ENCODE results near the gene FPR1. TPM values are rescaled to one million over a fixed set of nuclear protein-coding genes. Genes with fewer than 3 reads are reported as not detected.

Gene FPR1
- total RNA-seq, 4 donors from 2014 or later = 1.5 to 4.4 TPM; not detected in 2

GRCh38 chr19:51702103-51702824, 49.4 kb downstream of the FPR1 start:
- TF ChIP-seq EP300 (IDR thresholded peaks at IDR 0.05; ENCODE audit: low read depth) (no peak), POLR2AphosphoS5 (IDR thresholded peaks at IDR 0.05) (peak in 1 of 3 donors; percentile 4)
- Histone ChIP-seq H3K27ac (peak overlapping the region; percentile 89 to 95 (median 94)), H3K4me1 (peaks cover 13 to 36% (median 25%) of the 10 kb centered on the region in 4 donors), H3K9me3 (no peaks in the 10 kb centered on the region), H3K4me3 (peak overlapping the region in 1 of 4 donors; percentile 66), H3K27me3 (no peaks in the 10 kb centered on the region), H3K36me3 (no peaks in the 10 kb centered on the region)
- in situ Hi-C loops (cut with MboI; ENCODE audit: low pct_ligation_motif_present in 1 of 4, low pct_unique_long_range_greater_than_20kb in 1 of 4, low sequenced_read_pairs in 3 of 4) (no loop called here), intact Hi-C loops (cut with DNase I; ENCODE audit: low total_unique reads) (loop anchor here (2.0 kb wide), 1 partner anchor 13 kb away; no protein-coding TSS in a partner anchor)
- peak; percentile 84 for DNase-seq
- WGBS, 2 donors (ENCODE audit: low coverage in 1 of 2) = 18 to 37% methylated on average over 7 to 27 of the region's 27 CpGs

DNA sequence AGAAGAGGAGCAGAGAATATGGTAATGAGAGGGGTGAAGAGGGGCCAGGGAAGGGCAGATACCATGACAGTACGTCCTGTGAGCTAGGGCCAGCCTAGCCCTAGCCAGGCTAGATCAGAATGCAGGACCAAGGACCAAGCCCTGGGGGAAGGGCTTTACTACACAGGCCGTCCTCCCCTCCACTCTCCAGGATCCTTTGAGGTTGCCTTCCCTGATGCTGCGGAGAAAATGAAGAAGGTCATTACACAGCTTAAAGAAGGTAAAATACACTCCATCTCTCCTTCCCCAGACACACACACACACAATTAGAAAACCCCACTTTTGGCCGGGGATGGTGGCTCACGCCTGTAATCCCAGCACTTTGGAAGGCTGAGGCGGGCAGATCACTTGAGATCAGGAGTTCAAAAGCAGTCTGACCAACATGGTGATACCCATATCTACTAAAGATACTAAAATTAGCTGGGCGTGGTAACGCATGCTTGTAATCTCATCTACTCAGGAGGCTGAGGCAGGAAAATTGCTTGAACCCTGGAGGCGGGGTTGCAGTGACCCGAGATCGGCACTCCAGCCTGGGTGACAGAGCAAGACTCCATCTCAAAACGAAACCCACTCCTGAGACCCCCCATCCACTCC, 50.1 kb downstream of the FPR1 start:
- WGBS, 2 donors (ENCODE audit: low coverage in 1 of 2) = 65 to 71% methylated on average over 8 to 12 of the region's 12 CpGs
- H3K9me3 ChIP-seq = no peaks in the 10 kb centered on the region
- peak overlapping the region; percentile 89 to 95 (median 94) for H3K27ac ChIP-seq
- in situ Hi-C loops (cut with MboI; ENCODE audit: low pct_ligation_motif_present in 1 of 4, low pct_unique_long_range_greater_than_20kb in 1 of 4, low sequenced_read_pairs in 3 of 4) (no loop called here), intact Hi-C loops (cut with DNase I; ENCODE audit: low total_unique reads) (loop anchor here (2.0 kb wide), 1 partner anchor 13 kb away; no protein-coding TSS in a partner anchor)
- H3K4me3 ChIP-seq = no peak overlapping the region
- no peak for DNase-seq
- no peak for TF ChIP-seq POLR2A (IDR thresholded peaks at IDR 0.05)
- no peak for TF ChIP-seq CTCF (IDR thresholded peaks at IDR 0.05)
- TF ChIP-seq EP300 (IDR thresholded peaks at IDR 0.05; ENCODE audit: low read depth) = no peak
- TF ChIP-seq POLR2AphosphoS5 (IDR thresholded peaks at IDR 0.05) = no peak
- H3K36me3 ChIP-seq = no peaks in the 10 kb centered on the region
- H3K4me1 ChIP-seq = peaks cover 13 to 36% (median 25%) of the 10 kb centered on the region in 4 donors
- no peaks in the 10 kb centered on the region for H3K27me3 ChIP-seq

DNA sequence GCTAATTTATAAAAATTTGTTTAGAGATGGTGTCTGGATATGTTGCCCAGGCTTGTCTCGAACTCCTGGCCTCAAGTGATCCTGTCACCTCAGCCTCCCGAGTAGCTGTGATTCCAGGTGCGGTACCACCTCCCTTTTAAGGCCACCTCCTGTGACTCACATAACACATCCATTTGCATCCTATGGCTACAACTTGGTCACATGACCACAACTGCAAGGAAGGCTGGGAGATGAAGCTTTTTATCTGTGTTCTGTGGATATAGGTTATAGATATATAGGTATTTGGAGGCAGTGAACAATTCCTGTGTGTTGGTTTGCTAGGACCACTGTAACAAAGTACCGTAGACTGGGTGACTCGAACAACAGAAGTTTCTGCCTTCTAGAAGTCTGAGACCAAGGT, 52.5 kb downstream of the FPR1 start:
- H3K4me3 ChIP-seq = no peak overlapping the region
- H3K27me3 ChIP-seq = no peaks in the 10 kb centered on the region
- no peaks in the 10 kb centered on the region for H3K9me3 ChIP-seq
- no peak for TF ChIP-seq CTCF (IDR thresholded peaks at IDR 0.05)
- no peak for TF ChIP-seq POLR2AphosphoS5 (IDR thresholded peaks at IDR 0.05)
- no peak for TF ChIP-seq POLR2A (IDR thresholded peaks at IDR 0.05)
- TF ChIP-seq EP300 (IDR thresholded peaks at IDR 0.05; ENCODE audit: low read depth) = no peak
- 93 to 100% methylated on average over 2 to 5 of the region's 5 CpGs for WGBS, 2 donors (ENCODE audit: low coverage in 1 of 2)
- intact Hi-C loops (cut with DNase I; ENCODE audit: low total_unique reads) = loop anchor here (10.0 kb wide), 2 partner anchors 324 to 566 kb away; partner anchors contain the start of genes NKG7 and ZNF766
- H3K27ac ChIP-seq = no peak overlapping the region
- no peak for DNase-seq
- H3K4me1 ChIP-seq = peaks cover 7 to 24% (median 16%) of the 10 kb centered on the region in 4 donors
- in situ Hi-C loops (cut with MboI; ENCODE audit: low pct_ligation_motif_present in 1 of 4, low pct_unique_long_range_greater_than_20kb in 1 of 4, low sequenced_read_pairs in 3 of 4) = no loop called here
- H3K36me3 ChIP-seq = no peaks in the 10 kb centered on the region

GRCh38 chr19:51698296-51698695, 53.4 kb downstream of the FPR1 start:
- TF ChIP-seq POLR2A (IDR thresholded peaks at IDR 0.05) = no peak
- no peak for TF ChIP-seq EP300 (IDR thresholded peaks at IDR 0.05; ENCODE audit: low read depth)
- no peak for TF ChIP-seq CTCF (IDR thresholded peaks at IDR 0.05)
- no peak for TF ChIP-seq POLR2AphosphoS5 (IDR thresholded peaks at IDR 0.05)
- Histone ChIP-seq H3K4me3 (no peak overlapping the region), H3K27ac (no peak overlapping the region), H3K4me1 (peaks cover 3 to 17% (median 12%) of the 10 kb centered on the region in 4 donors), H3K36me3 (no peaks in the 10 kb centered on the region), H3K9me3 (no peaks in the 10 kb centered on the region), H3K27me3 (no peaks in the 10 kb centered on the region)
- DNase-seq = no peak
- in situ Hi-C loops (cut with MboI; ENCODE audit: low pct_ligation_motif_present in 1 of 4, low pct_unique_long_range_greater_than_20kb in 1 of 4, low sequenced_read_pairs in 3 of 4) = no loop called here
- intact Hi-C loops (cut with DNase I; ENCODE audit: low total_unique reads) = loop anchor here (10.0 kb wide), 2 partner anchors 323 to 567 kb away; partner anchors contain the start of genes NKG7 and ZNF766
- 96% methylated on average over 5 of the region's 5 CpGs; no CpG with 5 or more reads in 1 of the 2 donors for WGBS, 2 donors (ENCODE audit: low coverage in 1 of 2)

All from transverse colon (tissue), 4 donors.